NCI-H1048 (cell line): ENCODE results near the gene GAS2L2.
"Not testable (repeated sequence)": the region's sequence is repeated elsewhere in the genome, so short reads cannot be mapped to it uniquely, and the experiment has no call there.

ENCODE experiments used
- DNase-seq: peaks from one replicate; lab custom pipeline; 2025; lab: John Stamatoyannopoulos, UW

Gene GAS2L2

GRCh38 chr17:35773129-35773528 lies 20.1 kb upstream of the GAS2L2 start:
- no peak for DNase-seq

GRCh38 chr17:35769895-35770486 lies 17.0 kb upstream of the GAS2L2 start:
- DNase-seq = no peak

- no peak for DNase-seq
Observed at GRCh38 chr17:35768797-35769196, 15.8 kb upstream of the GAS2L2 start.

- DNase-seq = no peak
Observed at GRCh38 chr17:35766903-35767510, 14.0 kb upstream of the GAS2L2 start.

GRCh38 chr17:35766489-35766877 lies 13.4 kb upstream of the GAS2L2 start:
- no peak for DNase-seq

GRCh38 chr17:35765756-35766488 lies 12.9 kb upstream of the GAS2L2 start:
- no peak for DNase-seq

GRCh38 chr17:35765086-35765710 lies 12.2 kb upstream of the GAS2L2 start:
- no peak for DNase-seq

- peak; percentile 52 for DNase-seq
Observed at GRCh38 chr17:35764123-35764991, 11.3 kb upstream of the GAS2L2 start.

GRCh38 chr17:35763767-35764122 lies 10.7 kb upstream of the GAS2L2 start:
- no peak for DNase-seq

GRCh38 chr17:35761601-35762000 lies 8.6 kb upstream of the GAS2L2 start:
- no peak for DNase-seq

GRCh38 chr17:35760587-35760986 lies 7.5 kb upstream of the GAS2L2 start, which contains the start of gene C17orf50:
Gene C17orf50, plus strand, starts transcription at chr17:35760887. Its CDS starts 55 bp downstream, at chr17:35760942.
- no peak for DNase-seq

GRCh38 chr17:35757243-35757642 lies 4.2 kb upstream of the GAS2L2 start:
- DNase-seq = no peak

GRCh38 chr17:35752471-35752870 lies 568 bp downstream of the GAS2L2 start:
- DNase-seq = no peak

- DNase-seq = not testable (repeated sequence)
Observed at GRCh38 chr17:35751541-35751940, 1.5 kb downstream of the GAS2L2 start.

- DNase-seq = no peak
Observed at GRCh38 chr17:35750526-35751395, 2.3 kb downstream of the GAS2L2 start.

- DNase-seq = no peak
Observed at GRCh38 chr17:35749560-35750412, 3.3 kb downstream of the GAS2L2 start.

GRCh38 chr17:35748979-35749378 lies 4.1 kb downstream of the GAS2L2 start:
- no peak for DNase-seq

GRCh38 chr17:35748341-35748841 lies 4.6 kb downstream of the GAS2L2 start:
- DNase-seq = no peak

GRCh38 chr17:35747540-35748017 lies 5.5 kb downstream of the GAS2L2 start:
- no peak for DNase-seq
